Neural cell (in vitro differentiated cells): Measurements from ENCODE around the gene SOX9. TPM values are rescaled to one million over a fixed set of nuclear protein-coding genes. Genes with fewer than 3 reads are reported as not detected.

ENCODE experiments used
- H2AFZ ChIP-seq: fragments of 200-600, 300-800 bp; sonication (generic), shearing (Covaris generic); 2 replicates; pipeline ENCODE4 v1.6.0; 2014; ENCODE audit warnings: low read depth, mild to moderate bottlenecking, antibody characterized with exemption, low read length, moderate library complexity
- H3F3A ChIP-seq: fragments of 200-600 bp; shearing (Covaris generic); 2 replicates; pipeline ENCODE4 v1.6.1; 2016; ENCODE audit warnings: mild to moderate bottlenecking, moderate library complexity, mixed read lengths, antibody characterized with exemption, low read length; ENCODE audit not compliant: insufficient read depth, poor library complexity, severe bottlenecking
- H3K27ac ChIP-seq: fragments of 200-600, 300-800 bp; sonication (generic), shearing (Covaris generic); 2 replicates; pipeline ENCODE4 v1.5.1; 2014; ENCODE audit warnings: mild to moderate bottlenecking, low read length, moderate library complexity
- H3K27me3 ChIP-seq: fragments of 300-800, 200-600 bp; sonication (generic), shearing (Covaris generic); 2 replicates; pipeline ENCODE4 v1.6.0; 2014; ENCODE audit warnings: mild to moderate bottlenecking, low read depth, low read length, moderate library complexity; ENCODE audit not compliant: insufficient read depth
- H3K36me3 ChIP-seq: fragments of 300-800, 200-600 bp; sonication (generic), shearing (Covaris generic); 2 replicates; pipeline ENCODE4 v1.5.1; 2014; ENCODE audit warnings: mild to moderate bottlenecking, antibody characterized with exemption, low read length, moderate library complexity; ENCODE audit not compliant: insufficient read depth
- H3K4me2 ChIP-seq: fragments of 300-800, 200-600 bp; sonication (generic), shearing (Covaris generic); 2 replicates; pipeline ENCODE4 v1.6.0; 2014; ENCODE audit warnings: mild to moderate bottlenecking, low read length
- H3K4me3 ChIP-seq: fragments of 300-800, 200-600 bp; sonication (generic), shearing (Covaris generic); 2 replicates; pipeline ENCODE4 v1.5.1; 2014; ENCODE audit warnings: mild to moderate bottlenecking, low read length, moderate library complexity
- H3K79me2 ChIP-seq: fragments of 200-600 bp; shearing (Covaris generic); replicated peaks from 2 replicates; pipeline ENCODE4 v1.6.0; 2014; ENCODE audit warnings: mild to moderate bottlenecking, low read length, moderate library complexity; ENCODE audit not compliant: insufficient read depth
- H3K9ac ChIP-seq: fragments of 300-800, 200-600 bp; sonication (generic), shearing (Covaris generic); 2 replicates; pipeline ENCODE4 v1.6.1; 2016; ENCODE audit warnings: mild to moderate bottlenecking, low read length, mixed read lengths
- H3K9me2 ChIP-seq: fragments of 200-600 bp; shearing (Covaris generic); 2 replicates; pipeline ENCODE4 v1.6.1; 2016; ENCODE audit warnings: mild to moderate bottlenecking, low read length, mixed read lengths; ENCODE audit not compliant: insufficient read depth
- H3K9me3 ChIP-seq: fragments of 200-600, 300-800 bp; sonication (generic), shearing (Covaris generic); 2 replicates; pipeline ENCODE4 v1.6.1; 2016; ENCODE audit warnings: mild to moderate bottlenecking, mixed run types, low read length, moderate library complexity, mixed read lengths
- H4K20me1 ChIP-seq: fragments of 200-600 bp; shearing (Covaris generic); 2 replicates; pipeline ENCODE4 v1.6.1; 2016; ENCODE audit warnings: mild to moderate bottlenecking, mixed run types; ENCODE audit not compliant: insufficient read depth
- EP300 ChIP-seq: fragments of 450-650 bp; conservative IDR thresholded peaks from 2 replicates; pipeline ENCODE4 v1.6.1; 2014; ENCODE audit warnings: antibody characterized with exemption, mild to moderate bottlenecking, moderate library complexity; ENCODE audit not compliant: poor library complexity, severe bottlenecking
- EZH2 ChIP-seq: fragments of 200-600, 300-800 bp; shearing (Covaris generic), sonication (generic); IDR thresholded peaks from 2 replicates; pipeline ENCODE4 v1.6.1; 2014; ENCODE audit warnings: antibody characterized with exemption, low read length, borderline replicate concordance, mild to moderate bottlenecking; ENCODE audit not compliant: insufficient read depth, poor library complexity, severe bottlenecking
- POLR2AphosphoS5 ChIP-seq: IDR thresholded peaks from 2 replicates; pipeline ENCODE4 v1.6.1; 2012
- RAD21 ChIP-seq: fragments of 450-650 bp; conservative IDR thresholded peaks from 2 replicates; pipeline ENCODE4 v1.6.1; 2014; ENCODE audit warnings: antibody characterized with exemption, mild to moderate bottlenecking, moderate library complexity
- SMC3 ChIP-seq: fragments of 450-650 bp; conservative IDR thresholded peaks from 2 replicates; pipeline ENCODE4 v1.6.1; 2014; ENCODE audit warnings: antibody characterized with exemption, mild to moderate bottlenecking, moderate library complexity; ENCODE audit not compliant: poor library complexity
- polyA plus RNA-seq: library from polyadenylated mRNA; depleted of rRNA; stranded (reverse); fragments of >200 nt; gene quantifications from 2 replicates; pipeline ENCODE4 v1.2.3, GENCODE V29; 2014
- TF ChIP-seq, protein P1 (sequence below): fragments of 450-650 bp; IDR thresholded peaks from 2 replicates; pipeline ENCODE4 v1.5.1; 2014; ENCODE audit warnings: antibody characterized with exemption, mild to moderate bottlenecking, moderate library complexity; ENCODE audit not compliant: poor library complexity, severe bottlenecking

Gene SOX9
- polyA plus RNA-seq, 1 donor from 2014 or later: 0.68 TPM

DNA sequence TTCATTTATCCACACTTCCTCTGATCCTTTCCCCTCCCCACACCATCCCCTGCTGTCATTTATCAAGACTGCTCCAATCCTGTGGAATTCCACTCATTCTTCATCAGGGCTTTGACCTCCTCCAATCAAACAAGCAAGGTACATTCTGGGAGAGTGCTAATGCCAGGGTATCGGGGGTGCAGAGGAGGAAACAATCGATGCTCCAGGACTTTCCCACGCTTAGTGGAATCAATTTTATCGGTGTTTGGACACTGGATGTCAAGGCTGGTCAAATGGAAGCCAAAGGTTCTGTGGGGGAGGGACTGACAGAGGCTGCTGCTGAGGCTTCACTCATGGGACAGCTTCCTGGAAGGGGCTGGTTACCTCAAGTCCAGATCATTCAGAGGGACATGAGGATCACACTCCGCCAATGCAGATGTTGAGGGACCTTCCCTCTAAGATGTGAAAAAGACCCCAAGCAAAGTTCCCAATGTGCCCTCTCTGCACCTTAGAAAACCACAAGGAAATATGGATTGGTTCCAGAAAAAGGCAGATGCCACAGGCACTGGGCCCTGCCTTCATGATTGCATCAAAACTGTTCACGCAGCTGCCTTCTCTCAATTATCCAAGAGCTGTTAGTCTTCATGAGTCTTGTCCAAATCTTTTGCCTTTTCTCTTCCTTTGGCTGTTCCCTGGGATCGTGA is 44.7 kb upstream of the SOX9 start:
- no peak overlapping the region for H2AFZ ChIP-seq
- H3F3A ChIP-seq: no peaks in the 10 kb centered on the region
- H3K27me3 ChIP-seq: no peaks in the 10 kb centered on the region
- H3K79me2 ChIP-seq: no peaks in the 10 kb centered on the region
- no peaks in the 10 kb centered on the region for H3K9me3 ChIP-seq
- H4K20me1 ChIP-seq: no peaks in the 10 kb centered on the region
- H3K9me2 ChIP-seq: no peaks in the 10 kb centered on the region
- H3K4me3 ChIP-seq: no peak overlapping the region
- no peak overlapping the region for H3K9ac ChIP-seq
- H3K4me2 ChIP-seq: no peak overlapping the region
- TF ChIP-seq EZH2 (no peak), POLR2AphosphoS5 (no peak)
- TF ChIP-seq, protein P1, sequence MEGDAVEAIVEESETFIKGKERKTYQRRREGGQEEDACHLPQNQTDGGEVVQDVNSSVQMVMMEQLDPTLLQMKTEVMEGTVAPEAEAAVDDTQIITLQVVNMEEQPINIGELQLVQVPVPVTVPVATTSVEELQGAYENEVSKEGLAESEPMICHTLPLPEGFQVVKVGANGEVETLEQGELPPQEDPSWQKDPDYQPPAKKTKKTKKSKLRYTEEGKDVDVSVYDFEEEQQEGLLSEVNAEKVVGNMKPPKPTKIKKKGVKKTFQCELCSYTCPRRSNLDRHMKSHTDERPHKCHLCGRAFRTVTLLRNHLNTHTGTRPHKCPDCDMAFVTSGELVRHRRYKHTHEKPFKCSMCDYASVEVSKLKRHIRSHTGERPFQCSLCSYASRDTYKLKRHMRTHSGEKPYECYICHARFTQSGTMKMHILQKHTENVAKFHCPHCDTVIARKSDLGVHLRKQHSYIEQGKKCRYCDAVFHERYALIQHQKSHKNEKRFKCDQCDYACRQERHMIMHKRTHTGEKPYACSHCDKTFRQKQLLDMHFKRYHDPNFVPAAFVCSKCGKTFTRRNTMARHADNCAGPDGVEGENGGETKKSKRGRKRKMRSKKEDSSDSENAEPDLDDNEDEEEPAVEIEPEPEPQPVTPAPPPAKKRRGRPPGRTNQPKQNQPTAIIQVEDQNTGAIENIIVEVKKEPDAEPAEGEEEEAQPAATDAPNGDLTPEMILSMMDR: no peak
- no peaks in the 10 kb centered on the region for H3K36me3 ChIP-seq
- no peak overlapping the region for H3K27ac ChIP-seq

DNA sequence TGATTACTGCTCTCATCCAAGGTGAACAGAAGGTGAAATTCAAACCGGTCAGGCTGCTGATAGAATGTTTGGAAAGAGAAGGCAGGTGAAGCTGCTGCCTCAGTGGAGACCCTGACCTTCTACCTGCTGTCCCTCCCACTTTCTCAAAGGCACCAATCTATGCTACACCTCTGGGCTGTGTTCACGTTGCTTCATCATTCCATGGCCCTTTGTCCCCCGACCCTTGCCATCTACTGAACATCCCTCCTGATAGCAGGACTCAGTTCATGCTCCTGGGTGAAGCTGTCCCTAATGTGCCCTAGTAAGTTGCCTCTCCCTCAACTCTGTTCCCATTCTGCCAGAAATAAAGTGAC is 44.2 kb upstream of the SOX9 start:
- Histone ChIP-seq H3K79me2 (no peaks in the 10 kb centered on the region), H3K4me3 (no peak overlapping the region), H3K36me3 (no peaks in the 10 kb centered on the region), H4K20me1 (no peaks in the 10 kb centered on the region), H3K27ac (no peak overlapping the region), H3K9ac (no peak overlapping the region), H2AFZ (no peak overlapping the region), H3F3A (no peaks in the 10 kb centered on the region), H3K9me2 (no peaks in the 10 kb centered on the region), H3K9me3 (no peaks in the 10 kb centered on the region), H3K27me3 (no peaks in the 10 kb centered on the region), H3K4me2 (no peak overlapping the region)
- no peak for TF ChIP-seq EZH2

DNA sequence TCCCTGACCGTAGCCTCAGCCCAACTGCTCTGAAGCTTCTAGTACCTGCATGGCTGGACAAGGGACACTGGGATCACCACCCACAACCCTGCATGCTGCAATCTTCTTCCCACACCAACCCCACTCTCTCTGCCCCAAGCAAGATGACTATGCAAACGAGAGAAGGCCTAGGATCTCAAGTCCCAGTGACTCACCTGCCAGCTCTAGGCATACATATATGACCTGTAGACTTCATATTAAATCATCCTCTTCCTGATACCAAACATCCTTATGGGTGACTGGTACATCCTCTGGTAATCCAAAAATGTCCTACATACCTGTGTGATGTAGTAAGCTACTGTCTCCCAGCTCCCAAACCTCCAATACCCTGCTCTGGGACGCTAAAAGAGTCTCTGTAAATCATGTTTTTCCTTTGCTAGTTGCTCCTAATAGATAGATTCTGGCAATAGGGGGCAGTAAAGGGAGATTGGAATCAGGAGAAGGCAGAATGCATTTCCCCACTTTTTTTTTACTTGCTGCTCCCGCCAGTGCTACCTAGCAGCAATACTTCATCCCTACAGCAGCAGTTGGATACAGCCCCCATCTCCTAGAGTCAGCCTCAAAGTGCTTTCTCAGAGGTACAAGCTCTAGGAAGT is 43.4 kb upstream of the SOX9 start:
- Histone ChIP-seq H3K27me3 (no peaks in the 10 kb centered on the region), H3K36me3 (no peaks in the 10 kb centered on the region), H3F3A (no peaks in the 10 kb centered on the region), H3K9me3 (no peaks in the 10 kb centered on the region), H2AFZ (no peak overlapping the region), H3K79me2 (no peaks in the 10 kb centered on the region), H4K20me1 (no peaks in the 10 kb centered on the region), H3K4me2 (no peak overlapping the region), H3K9me2 (no peaks in the 10 kb centered on the region), H3K9ac (no peak overlapping the region), H3K4me3 (no peak overlapping the region), H3K27ac (no peak overlapping the region)
- TF ChIP-seq RAD21: no peak
- TF ChIP-seq SMC3: no peak
- TF ChIP-seq EZH2: no peak
- TF ChIP-seq, protein P1: no peak
- TF ChIP-seq POLR2AphosphoS5: no peak
- no peak for TF ChIP-seq EP300
